Ammon's horn (tissue), 1 donor: ENCODE measurements around the gene EVI2A.
A peak's percentile ranks its signal among the peaks of the same experiment; 100 is the strongest.
"Not testable (repeated sequence)": the region's sequence is repeated elsewhere in the genome, so short reads cannot be mapped to it uniquely, and the experiment has no call there.

Source experiments
- DNase-seq: peaks from one replicate; pipeline ENCODE4 v3.0.0-alpha.2; 2016; ENCODE audit warnings: low spot score

Gene EVI2A, protein sequence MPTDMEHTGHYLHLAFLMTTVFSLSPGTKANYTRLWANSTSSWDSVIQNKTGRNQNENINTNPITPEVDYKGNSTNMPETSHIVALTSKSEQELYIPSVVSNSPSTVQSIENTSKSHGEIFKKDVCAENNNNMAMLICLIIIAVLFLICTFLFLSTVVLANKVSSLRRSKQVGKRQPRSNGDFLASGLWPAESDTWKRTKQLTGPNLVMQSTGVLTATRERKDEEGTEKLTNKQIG

DNA sequence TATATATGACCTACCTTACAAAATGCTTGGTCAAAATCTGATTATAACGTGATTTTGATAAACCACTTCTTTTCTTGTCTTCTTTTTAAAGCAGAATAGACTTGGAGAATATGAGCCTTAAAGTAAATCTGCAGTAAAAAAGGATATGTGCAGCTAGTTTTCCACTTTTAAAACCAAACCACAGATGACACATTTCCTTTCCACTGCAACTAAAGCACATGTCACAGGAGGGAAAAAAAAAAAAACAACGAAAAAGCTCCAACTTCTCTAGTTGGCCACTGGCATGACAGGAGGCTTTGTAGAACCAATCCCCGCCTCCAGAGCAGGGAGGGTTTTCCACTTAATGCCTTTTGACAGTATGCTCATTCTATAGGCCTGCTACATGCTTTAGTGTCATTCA, at the start of gene EVI2A:
TSS of gene EVI2A (minus strand) at position 142 of the 400 bp plus-strand sequence. CDS start 2,609 bp downstream, outside the sequence.
- peak; percentile 85 for DNase-seq

DNA sequence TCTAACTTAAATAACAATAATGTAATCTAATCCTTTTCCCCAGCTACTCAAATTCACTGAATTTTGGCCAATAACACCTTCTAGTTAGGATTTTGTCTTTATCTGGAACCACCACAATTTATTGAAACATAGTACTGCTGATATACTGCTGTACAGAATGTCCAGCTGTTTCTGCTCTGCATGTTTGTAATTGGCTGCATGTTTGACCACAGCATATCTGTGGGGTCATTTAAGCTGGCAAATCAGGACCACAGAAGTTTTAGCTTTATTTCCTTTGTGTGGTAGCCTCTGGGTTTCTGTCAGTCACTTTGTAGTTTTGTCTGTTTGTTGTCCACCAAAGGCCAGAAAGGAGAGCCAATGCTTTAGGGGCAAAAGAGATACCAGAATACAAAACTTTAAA, 47.8 kb upstream of the EVI2A start:
- no peak for DNase-seq

DNA sequence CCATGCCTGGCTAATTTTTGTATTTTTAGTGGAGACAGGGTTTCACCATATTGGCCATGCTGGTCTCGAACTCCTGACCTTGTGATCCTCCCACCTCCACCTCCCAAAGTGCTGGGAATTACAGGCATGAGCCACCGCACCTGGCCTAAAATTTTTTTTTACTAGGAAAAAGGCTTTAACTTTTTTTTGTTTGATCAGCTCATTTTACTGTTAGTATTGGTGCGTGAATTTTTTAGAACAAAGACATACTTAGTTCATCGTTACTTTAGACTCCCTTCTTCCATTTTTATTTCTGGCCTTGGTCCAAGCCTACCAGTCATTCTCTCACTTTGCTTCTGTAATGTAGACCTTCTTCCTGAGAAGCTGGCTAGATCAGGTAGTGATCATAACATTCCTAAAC, 44.7 kb upstream of the EVI2A start:
- DNase-seq = no peak

DNA sequence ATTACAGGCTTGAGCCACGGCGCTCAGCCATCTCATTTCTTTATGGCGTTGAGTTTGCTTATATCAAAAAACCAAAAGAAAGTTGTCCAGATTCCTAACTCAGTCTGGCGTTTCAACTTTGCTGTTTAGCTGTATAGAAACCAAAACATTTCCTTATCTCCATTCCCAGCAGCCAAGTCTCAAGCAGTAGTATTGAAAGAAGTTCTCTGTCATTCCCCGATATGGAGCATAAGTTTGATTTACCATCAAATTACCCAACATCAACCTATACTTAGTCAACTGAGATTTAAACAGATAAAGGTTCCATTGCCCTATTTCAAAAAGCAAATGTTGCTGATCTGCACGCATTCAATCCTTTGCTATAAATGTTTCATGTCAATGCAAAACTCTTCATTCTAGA, 42.6 kb upstream of the EVI2A start:
- DNase-seq = no peak

DNA sequence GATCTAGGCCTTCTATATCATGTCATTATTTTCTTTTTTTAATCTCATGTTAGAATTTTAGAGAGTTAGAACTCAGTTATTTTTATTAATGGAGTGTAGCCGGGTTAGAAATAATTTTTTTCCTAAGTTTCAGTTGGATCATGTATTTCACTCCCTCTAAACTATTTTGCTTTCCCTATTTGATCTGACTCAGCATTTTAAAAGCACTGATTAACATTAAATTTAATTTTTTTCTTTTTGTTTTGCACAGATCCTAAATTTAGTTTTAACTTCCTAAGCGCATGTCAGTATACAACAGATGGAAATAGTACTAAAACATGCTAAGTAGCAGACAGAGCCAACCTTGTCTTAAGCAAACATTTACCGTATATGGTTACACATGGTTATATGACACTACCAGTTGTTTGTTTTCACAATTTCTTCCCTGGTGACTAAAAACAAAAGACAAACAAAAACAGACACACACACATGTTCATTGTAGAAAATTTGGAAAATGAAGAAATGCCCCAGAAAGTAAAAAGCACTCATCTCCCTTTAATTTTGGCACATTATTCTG, 36.5 kb upstream of the EVI2A start:
- DNase-seq = no peak

DNA sequence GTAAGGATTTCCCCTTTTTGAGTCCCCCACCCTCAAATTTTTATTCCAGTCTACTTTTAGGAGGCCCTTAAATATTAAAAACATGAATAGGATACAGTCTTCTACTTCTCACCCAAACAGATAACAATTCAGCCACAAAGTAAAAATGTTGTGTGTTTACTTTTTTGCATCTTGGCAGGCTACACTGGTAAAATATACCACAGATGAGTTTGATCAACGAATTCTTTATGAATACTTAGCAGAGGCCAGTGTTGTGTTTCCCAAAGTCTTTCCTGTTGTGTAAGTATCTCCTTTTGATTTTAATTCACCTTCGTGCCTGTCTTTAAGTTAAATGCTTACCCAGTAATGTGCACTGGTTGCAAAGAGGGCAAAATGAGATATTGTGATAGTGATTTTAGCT, 35.7 kb upstream of the EVI2A start:
- DNase-seq = no peak

DNA sequence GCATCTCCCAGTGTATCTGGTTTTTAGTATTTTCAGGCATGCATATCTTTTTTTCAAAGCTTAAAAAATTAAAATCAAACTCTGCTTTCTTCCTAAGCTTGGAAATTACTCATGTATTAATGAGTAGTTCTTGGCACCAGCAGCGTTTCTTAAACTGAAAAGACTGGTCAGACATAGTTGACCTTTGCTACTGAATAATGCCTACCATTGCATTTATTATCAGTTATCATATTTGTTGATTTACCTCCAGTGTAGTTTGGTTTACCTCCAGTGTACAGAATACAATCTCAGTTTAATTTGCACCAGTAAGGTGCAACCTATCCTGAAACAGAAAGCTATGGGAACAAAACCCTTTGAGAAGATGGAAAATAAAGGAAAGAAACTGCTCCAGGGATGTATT, 34.5 kb upstream of the EVI2A start:
- DNase-seq = no peak

DNA sequence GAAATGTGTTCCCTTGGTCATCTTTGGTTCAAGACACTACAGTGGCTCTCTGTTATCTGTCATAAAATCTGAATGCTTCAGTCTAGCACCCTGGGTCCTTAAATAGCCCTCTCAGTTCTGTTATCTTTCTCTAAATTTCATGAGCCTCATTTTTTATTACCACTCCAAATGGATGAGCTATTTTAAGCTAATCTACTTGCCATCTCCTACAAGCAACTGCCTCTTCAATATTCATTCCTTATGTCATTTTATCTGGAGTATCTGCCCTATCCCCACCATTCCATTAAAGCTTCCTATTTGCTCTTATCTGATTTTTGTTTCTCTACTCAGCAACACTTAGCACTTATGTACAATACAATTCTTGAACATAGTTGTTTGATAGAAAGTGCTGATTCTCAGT, 28.0 kb upstream of the EVI2A start:
- no peak for DNase-seq

DNA sequence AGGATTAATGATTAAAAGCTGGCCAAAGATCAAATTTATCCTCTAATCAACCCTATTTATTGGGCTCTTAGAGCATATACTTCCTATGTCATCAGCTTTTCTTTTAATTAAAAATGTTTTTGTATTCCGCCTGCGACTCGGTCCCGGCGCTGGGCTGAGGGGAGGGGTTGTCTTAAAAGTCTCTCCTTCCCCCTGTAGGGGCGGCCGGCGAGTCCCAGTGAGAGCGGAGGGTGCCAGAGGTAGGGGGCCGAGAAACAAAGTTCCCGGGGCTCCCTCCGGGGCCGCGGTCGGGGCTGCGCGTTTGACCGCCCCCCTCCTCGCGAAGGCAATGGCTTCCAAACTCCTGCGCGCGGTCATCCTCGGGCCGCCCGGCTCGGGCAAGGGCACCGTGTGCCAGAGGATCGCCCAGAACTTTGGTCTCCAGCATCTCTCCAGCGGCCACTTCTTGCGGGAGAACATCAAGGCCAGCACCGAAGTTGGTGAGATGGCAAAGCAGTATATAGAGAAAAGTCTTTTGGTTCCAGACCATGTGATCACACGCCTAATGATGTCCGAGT, 23.8 kb upstream of the EVI2A start:
- DNase-seq = not testable (repeated sequence)

DNA sequence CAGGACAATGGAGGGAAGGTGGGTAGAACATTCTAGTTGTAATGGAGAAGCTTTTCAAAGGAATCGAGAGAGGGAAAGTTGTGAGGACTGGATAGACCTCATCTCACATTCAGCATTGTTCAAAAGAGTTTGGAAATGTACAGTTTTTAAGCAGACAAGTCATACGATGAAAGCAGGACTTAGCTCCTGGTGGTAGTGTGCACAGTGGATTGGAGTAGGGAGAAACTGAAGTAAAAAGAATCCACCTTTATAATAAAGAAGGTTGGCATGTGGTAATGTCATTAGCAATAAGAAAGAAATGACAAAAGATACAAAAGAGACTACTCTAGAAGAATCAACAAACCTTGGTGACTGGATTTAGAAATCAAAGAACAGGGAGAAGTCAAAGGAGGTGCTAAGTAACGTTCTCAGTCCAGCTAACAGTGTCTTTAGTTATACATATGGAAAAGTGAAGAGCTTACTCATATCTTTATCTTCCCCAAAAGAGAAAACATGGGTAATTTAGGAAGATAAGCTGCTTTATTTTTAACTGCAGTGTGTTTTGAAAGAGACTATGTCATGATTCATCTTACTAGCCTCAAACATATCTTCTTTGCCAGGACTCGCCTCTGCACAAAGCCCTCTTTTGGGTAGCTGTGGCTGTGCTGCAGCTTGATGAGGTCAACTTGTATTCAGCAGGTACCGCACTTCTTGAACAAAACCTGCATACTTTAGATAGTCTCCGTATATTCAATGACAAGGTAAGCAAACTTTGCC, 18.7 kb upstream of the EVI2A start:
- DNase-seq = peak; percentile 50

DNA sequence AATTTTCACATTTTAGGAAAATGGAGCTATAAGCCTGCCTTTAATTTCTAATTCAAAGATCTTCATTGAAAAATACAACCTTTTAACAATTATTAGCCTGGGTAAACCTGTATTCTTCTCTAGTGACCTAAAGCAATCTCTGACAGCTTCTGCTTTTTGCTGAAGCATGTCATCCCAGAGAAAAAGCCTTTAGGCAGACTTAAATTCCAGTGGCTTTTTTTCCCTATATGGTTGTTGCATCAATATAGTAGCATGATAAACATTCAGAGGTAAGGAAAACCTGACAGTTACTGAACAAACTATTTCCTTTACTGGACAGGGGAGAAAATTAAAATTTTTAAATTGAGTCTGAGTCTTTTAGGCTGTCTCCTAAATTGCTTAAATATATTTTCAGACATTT, 7.8 kb upstream of the EVI2A start:
- DNase-seq = no peak

DNA sequence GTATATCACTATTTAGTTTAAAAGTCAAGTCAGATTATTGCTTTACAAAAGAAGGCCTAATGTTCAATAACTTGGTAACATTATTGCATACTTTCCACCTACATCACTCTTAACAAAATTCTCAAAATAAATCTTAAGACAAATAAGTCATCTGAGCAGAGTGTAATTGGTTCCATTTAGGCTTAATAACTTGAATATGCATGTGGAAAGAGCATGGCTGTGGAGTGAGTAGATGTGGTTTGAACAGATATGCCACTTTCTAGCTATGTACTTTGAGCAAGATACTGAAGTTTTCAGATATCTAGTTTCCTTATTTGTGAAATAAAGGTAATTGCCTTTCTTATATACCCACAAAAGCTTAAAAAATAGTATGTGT, 6.7 kb upstream of the EVI2A start:
- DNase-seq = no peak

DNA sequence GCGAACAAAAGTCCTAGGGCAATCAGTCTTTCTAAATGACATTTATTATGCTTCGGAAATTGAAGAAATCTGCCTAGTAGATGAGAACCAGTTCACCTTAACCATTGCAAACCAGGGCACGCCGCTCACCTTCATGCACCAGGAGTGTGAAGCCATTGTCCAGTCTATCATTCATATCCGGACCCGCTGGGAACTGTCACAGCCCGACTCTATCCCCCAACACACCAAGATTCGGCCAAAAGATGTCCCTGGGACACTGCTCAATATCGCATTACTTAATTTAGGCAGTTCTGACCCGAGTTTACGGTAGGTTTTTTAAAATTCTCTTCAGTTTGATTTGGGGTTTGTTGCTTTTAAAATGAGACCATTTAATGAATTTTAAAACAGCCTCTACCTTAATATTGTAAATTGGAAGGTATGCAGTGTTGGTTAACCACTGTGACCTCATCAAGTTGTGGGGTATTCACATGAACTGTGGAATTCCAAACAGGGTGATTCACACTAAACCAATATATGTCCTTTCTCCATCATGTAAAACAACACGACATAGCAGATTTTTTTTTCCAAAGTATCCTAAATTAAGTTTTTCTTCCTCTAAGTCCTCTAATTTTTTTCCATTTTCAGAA, 6.2 kb upstream of the EVI2A start:
- DNase-seq = no peak

DNA sequence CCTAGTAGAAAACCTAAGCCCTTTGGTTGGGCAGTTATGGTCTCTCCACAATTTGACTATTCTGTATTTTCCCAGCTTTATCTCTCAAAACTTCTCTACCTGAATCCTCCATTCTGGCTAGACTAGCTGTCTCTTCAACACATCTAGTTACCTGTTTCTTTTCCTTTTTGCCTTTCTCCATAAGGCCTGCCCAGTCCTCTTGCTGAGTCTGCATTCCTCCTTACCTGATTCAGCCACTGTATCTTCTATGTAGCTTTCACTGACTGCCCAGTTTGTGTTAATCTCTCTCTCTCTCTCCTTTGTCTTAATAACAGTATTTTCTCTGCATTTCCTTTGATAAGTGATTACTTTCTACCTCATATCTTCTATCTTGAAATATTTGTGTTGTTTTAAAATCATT, 2.1 kb upstream of the EVI2A start:
- no peak for DNase-seq

DNA sequence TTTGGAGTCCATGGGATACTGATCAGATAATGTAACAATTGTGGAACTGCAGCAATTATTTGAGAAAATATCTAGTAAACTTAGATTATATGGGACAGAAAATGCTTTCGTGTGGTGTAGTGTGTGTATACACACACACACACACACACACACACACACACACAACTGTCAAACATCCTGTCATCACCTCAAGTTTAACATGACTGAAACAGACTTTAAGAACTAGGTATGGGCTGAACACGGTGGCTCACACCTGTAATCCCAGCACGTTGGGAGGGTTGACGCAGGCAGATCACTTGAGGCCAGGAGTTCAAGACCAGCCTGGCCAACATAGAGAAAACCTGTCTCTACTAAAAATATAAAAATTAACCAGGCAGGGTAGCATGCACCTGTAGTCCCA, 544 bp upstream of the EVI2A start:
- no peak for DNase-seq

DNA sequence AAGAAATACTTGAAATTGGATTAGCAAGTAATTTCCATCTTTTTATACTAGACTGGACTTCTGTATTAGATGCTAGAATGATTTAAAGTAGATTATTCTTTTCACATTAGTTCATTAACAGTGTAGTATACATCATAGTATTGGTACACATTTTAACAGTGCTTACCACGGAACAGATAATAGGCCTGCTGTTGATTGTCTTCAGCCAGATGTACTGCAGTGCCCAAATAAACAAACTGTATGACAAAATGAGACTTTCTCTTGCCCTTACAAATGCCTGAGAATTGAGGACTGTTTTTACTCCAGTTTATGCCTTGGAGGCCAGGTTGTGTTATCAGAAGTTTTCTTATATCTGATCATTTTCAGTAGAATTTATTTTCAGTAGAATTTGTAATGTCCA, 631 bp downstream of the EVI2A start:
- peak; percentile 72 for DNase-seq

DNA sequence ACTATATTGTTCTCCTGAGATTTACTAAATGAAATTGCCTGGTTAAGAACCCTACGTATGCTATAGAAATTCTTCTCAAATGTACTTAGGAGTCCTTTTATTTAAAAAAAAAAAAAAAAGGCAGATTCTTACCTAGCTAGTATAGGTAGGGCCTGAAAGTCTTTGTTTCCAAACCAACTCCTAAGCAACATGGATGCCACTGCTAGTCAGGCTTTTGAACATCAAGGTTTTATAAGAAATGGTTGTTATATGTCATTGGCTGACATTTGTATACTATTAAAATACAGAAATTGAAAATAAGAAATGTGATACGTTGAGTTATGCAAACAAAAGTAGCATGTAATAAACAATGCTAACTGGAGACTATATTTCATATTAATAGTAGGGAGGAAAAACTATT, 1.2 kb downstream of the EVI2A start:
- no peak for DNase-seq

DNA sequence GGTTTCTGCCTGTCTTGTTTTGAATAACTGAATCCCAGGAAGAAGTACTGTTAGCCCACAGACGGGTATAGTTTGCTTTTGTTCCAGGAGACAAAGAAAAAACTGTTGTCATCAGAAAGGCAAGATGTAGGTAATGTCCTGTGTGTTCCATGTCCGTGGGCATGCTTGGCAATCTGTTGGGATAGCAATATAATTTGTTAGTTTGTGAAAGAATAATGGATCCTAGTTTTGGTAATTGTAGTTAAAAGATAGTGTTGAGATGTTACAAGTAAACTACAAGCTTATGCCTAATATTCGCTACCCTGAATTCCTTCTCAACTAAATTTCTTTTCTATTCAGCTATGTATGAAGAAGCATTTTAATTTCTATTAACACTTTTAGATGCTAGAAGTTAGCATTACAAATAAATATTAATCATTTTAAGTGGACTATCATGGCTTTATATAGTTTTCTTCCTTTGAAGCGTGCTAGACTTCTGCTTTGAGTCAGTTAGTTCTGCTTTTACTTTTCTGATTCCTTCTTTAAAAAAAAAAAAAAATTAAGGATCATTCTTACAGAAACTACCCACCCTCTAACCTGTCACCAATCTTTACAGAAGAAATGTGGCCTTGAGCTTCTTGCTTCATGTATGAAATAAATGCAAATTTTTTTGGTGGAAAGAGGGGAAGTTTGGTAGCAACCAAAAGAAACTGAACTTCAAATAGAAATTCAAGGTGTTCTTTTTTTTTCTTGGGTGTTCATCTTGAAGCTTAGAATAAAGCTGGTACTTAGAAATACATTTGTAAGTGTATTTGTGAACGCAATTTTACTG, 2.4 kb downstream of the EVI2A start:
- DNase-seq = peak; percentile 40

DNA sequence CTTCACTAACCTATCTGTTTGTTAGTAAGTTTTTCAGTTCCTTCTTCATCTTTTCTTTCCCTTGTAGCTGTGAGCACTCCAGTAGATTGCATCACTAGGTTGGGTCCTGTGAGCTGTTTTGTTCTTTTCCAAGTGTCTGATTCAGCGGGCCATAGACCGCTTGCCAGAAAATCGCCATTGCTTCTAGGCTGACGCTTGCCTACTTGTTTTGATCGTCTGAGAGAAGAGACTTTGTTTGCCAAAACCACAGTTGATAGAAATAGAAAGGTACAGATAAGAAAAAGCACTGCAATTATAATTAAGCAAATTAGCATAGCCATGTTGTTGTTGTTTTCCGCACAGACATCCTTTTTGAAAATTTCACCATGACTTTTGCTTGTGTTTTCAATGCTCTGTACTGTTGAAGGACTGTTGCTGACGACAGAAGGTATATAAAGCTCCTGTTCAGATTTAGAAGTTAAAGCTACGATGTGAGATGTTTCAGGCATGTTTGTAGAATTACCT, 3.1 kb downstream of the EVI2A start:
- DNase-seq = peak; percentile 91

DNA sequence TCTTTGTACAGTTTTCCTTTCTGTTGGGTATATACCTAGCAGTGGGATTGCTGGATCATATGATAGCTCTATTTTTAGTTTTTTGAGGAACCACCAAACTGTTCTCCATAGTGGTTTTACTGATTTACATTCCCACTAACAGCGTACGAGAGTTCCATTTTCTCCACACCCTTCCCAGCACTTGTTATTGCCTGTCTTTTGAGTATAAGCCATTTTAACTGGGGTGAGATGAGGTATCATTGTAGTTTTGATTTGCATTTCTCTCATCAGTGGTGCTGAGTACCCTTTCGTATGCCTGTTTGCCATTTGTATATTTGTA, 6.7 kb downstream of the EVI2A start:
- DNase-seq = no peak

DNA sequence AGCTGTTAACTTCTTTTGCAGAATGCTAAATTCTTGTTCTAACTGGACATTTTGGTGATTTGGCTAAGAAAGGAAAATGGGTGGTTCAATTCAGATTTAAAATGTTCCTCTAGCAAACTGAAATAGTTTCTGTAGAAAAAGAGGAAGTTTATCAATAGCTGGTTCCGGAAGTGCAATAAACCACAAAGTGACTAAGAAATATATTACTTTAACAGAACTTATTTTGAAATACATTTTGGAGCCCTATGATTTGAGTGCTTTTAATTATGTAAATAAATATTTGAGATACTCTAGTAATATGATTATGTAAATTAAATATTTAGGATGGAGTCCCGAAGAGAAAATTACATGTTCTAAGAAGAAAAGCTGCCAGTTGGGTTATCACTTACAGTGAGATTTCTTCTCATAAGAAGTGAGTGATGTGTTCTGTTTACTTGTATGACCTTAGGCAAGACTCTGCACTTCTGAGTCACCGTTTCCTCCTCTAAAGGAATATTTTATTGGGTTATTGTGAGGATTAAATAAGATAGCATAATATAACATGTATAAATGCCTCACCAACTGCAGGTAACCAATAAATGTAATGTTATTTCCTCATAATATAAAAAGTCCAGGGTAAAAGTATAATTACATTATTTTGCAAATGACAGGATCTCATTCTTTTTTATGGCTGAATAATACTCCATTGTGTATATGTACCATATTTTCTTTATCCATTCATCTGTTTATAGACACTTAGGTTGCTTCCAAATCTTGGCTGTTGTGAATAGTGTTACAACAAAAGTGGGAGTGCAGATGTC, 7.2 kb downstream of the EVI2A start, which contains the start of gene EVI2B:
TSS of gene EVI2B (minus strand) at position 73 of the 800 bp plus-strand sequence. CDS start 8,445 bp downstream, outside the sequence.
- no peak for DNase-seq
